HEK293 (cell line): ENCODE measurements around the gene IL17REL.
A peak's percentile ranks its signal among the peaks of the same experiment; 100 is the strongest.

Experiments used
- CTCF ChIA-PET: fragments of 350-600 bp; formaldehyde crosslinking; extraction: SDS; loops from one replicate; lab custom pipeline; 2021; ENCODE audit warnings: antibody characterized with exemption; lab: Yijun Ruan, JAX
- POLR2A ChIA-PET: fragments of 300-600 bp; formaldehyde crosslinking; extraction: SDS; loops from one replicate; lab custom pipeline; 2020; ENCODE audit warnings: antibody characterized with exemption, inconsistent platforms; lab: Yijun Ruan, JAX
- H3K27ac ChIP-seq: fragments of 200-500 bp; sonication (Bioruptor generic); 2 replicates; pipeline ENCODE4 v1.5.1; 2014; ENCODE audit warnings: low read depth, low read length, control low read depth, inconsistent platforms; ENCODE audit errors: extremely low read depth
- H3K36me3 ChIP-seq, 2 experiments: fragments of 200-500 bp in 1 of 2; sonication (Bioruptor generic) in 1 of 2; 1 replicate in 1 of 2; 2 replicates in 1 of 2; pipeline ENCODE4 v1.5.1; 2014 to 2017; ENCODE audit warnings: inconsistent platforms in 2 of 2, low read length in 2 of 2; ENCODE audit not compliant: control insufficient read depth in 2 of 2, insufficient read depth in 1 of 2
- H3K4me1 ChIP-seq: fragments of 200-500 bp; sonication (Bioruptor generic); 2 replicates; pipeline ENCODE4 v1.5.1; 2014; ENCODE audit warnings: mild to moderate bottlenecking, low read length, inconsistent platforms; ENCODE audit not compliant: control insufficient read depth, insufficient read depth
- H3K4me3 ChIP-seq: 2 replicates; pipeline ENCODE4 v1.5.1; 2011; ENCODE audit warnings: low read depth, mild to moderate bottlenecking, control low read depth, low read length, moderate library complexity
- H3K9me3 ChIP-seq: fragments of 200-500 bp; sonication (Bioruptor generic); 2 replicates; pipeline ENCODE4 v1.5.1; 2014; ENCODE audit warnings: low read depth, low read length, inconsistent platforms; ENCODE audit not compliant: control insufficient read depth, insufficient read depth
- EGR2 ChIP-seq: fragments of 450-650 bp; formaldehyde crosslinking; IDR thresholded peaks from 2 replicates; pipeline ENCODE4 v1.5.1; 2016; ENCODE audit warnings: low read depth, missing biosample characterization, missing genetic modification characterization
- FEZF1 ChIP-seq: fragments of 450-650 bp; formaldehyde crosslinking; IDR thresholded peaks from 2 replicates; pipeline ENCODE4 v1.5.1; 2016; ENCODE audit warnings: missing biosample characterization, missing genetic modification characterization
- GLIS2 ChIP-seq: fragments of 450-650 bp; formaldehyde crosslinking; IDR thresholded peaks from 2 replicates; pipeline ENCODE4 v1.5.1; 2016; ENCODE audit warnings: missing biosample characterization, missing genetic modification characterization
- MZF1 ChIP-seq: fragments of 450-650 bp; formaldehyde crosslinking; IDR thresholded peaks from 2 replicates; pipeline ENCODE4 v1.5.1; 2017; ENCODE audit warnings: missing biosample characterization, missing genetic modification characterization, borderline replicate concordance
- OSR2 ChIP-seq: fragments of 450-650 bp; formaldehyde crosslinking; IDR thresholded peaks from 2 replicates; pipeline ENCODE4 v1.5.1; 2016; ENCODE audit warnings: missing biosample characterization, missing genetic modification characterization
- ZBTB17 ChIP-seq: fragments of 450-650 bp; formaldehyde crosslinking; IDR thresholded peaks from 2 replicates; pipeline ENCODE4 v1.5.1; 2016; ENCODE audit warnings: missing biosample characterization, missing genetic modification characterization
- ZBTB48 ChIP-seq: fragments of 450-650 bp; formaldehyde crosslinking; IDR thresholded peaks from 2 replicates; pipeline ENCODE4 v1.5.1; 2016; ENCODE audit warnings: missing biosample characterization, missing genetic modification characterization
- ZBTB8A ChIP-seq: fragments of 450-650 bp; formaldehyde crosslinking; IDR thresholded peaks from 2 replicates; pipeline ENCODE4 v1.5.1; 2016; ENCODE audit warnings: missing biosample characterization, missing genetic modification characterization
- ZFHX2 ChIP-seq: fragments of 450-650 bp; formaldehyde crosslinking; conservative IDR thresholded peaks from 2 replicates; pipeline ENCODE4 v1.5.1; 2016; ENCODE audit warnings: missing biosample characterization, missing genetic modification characterization
- ZFP41 ChIP-seq: fragments of 450-650 bp; formaldehyde crosslinking; IDR thresholded peaks from 2 replicates; pipeline ENCODE4 v1.5.1; 2016; ENCODE audit warnings: missing biosample characterization, missing genetic modification characterization, borderline replicate concordance
- ZFP69B ChIP-seq: fragments of 450-650 bp; formaldehyde crosslinking; IDR thresholded peaks from 2 replicates; pipeline ENCODE4 v1.5.1; 2016; ENCODE audit warnings: missing biosample characterization, missing genetic modification characterization
- ZIC2 ChIP-seq: fragments of 450-650 bp; formaldehyde crosslinking; IDR thresholded peaks from 2 replicates; pipeline ENCODE4 v1.5.1; 2016; ENCODE audit warnings: missing biosample characterization, missing genetic modification characterization
- ZNF140 ChIP-seq: fragments of 450-650 bp; formaldehyde crosslinking; IDR thresholded peaks from 2 replicates; pipeline ENCODE4 v1.5.1; 2016; ENCODE audit warnings: missing biosample characterization, missing genetic modification characterization
- ZNF146 ChIP-seq: fragments of 450-650 bp; formaldehyde crosslinking; IDR thresholded peaks from 2 replicates; pipeline ENCODE4 v1.5.1; 2016; ENCODE audit warnings: missing biosample characterization, missing genetic modification characterization
- ZNF214 ChIP-seq: fragments of 450-650 bp; formaldehyde crosslinking; IDR thresholded peaks from 2 replicates; pipeline ENCODE4 v1.5.1; 2017; ENCODE audit warnings: missing biosample characterization, mild to moderate bottlenecking, missing genetic modification characterization, borderline replicate concordance
- ZNF341 ChIP-seq: fragments of 450-650 bp; formaldehyde crosslinking; IDR thresholded peaks from 2 replicates; pipeline ENCODE4; 2016; ENCODE audit warnings: low read depth, missing biosample characterization, missing genetic modification characterization
- ZNF433 ChIP-seq: fragments of 450-650 bp; formaldehyde crosslinking; IDR thresholded peaks from 2 replicates; pipeline ENCODE4 v1.5.1; 2016; ENCODE audit warnings: missing biosample characterization, missing genetic modification characterization, low read depth
- ZNF501 ChIP-seq: fragments of 450-650 bp; formaldehyde crosslinking; IDR thresholded peaks from 2 replicates; pipeline ENCODE4 v1.5.1; 2016; ENCODE audit warnings: missing biosample characterization, missing genetic modification characterization
- ZNF664 ChIP-seq: fragments of 450-650 bp; formaldehyde crosslinking; IDR thresholded peaks from 2 replicates; pipeline ENCODE4 v1.5.1; 2016; ENCODE audit warnings: missing biosample characterization, missing genetic modification characterization
- ZNF785 ChIP-seq: fragments of 450-650 bp; formaldehyde crosslinking; IDR thresholded peaks from 2 replicates; pipeline ENCODE4 v1.5.1; 2016; ENCODE audit warnings: missing biosample characterization, missing genetic modification characterization
- ZSCAN16 ChIP-seq: fragments of 450-650 bp; formaldehyde crosslinking; IDR thresholded peaks from 2 replicates; pipeline ENCODE4 v1.5.1; 2016; ENCODE audit warnings: missing biosample characterization, missing genetic modification characterization
- ZSCAN30 ChIP-seq: fragments of 450-650 bp; IDR thresholded peaks from 2 replicates; pipeline ENCODE4 v1.5.1; 2018; ENCODE audit warnings: missing biosample characterization, mild to moderate bottlenecking, missing genetic modification characterization, moderate library complexity
- ZSCAN4 ChIP-seq: fragments of 450-650 bp; formaldehyde crosslinking; IDR thresholded peaks from 2 replicates; pipeline ENCODE4 v1.5.1; 2017; ENCODE audit warnings: missing biosample characterization, missing genetic modification characterization
- TF ChIP-seq, protein P1 (sequence below): fragments of 450-650 bp; formaldehyde crosslinking; IDR thresholded peaks from 2 replicates; pipeline ENCODE4 v1.5.1; 2017; ENCODE audit warnings: missing biosample characterization, missing genetic modification characterization
- TF ChIP-seq, protein P2 (sequence below): fragments of 450-650 bp; formaldehyde crosslinking; IDR thresholded peaks from 2 replicates; pipeline ENCODE4 v1.5.1; 2016; ENCODE audit warnings: missing biosample characterization, missing genetic modification characterization
- TF ChIP-seq, protein P3 (sequence below): fragments of 450-650 bp; formaldehyde crosslinking; IDR thresholded peaks from 2 replicates; pipeline ENCODE4 v1.5.0; 2017; ENCODE audit warnings: missing biosample characterization, missing genetic modification characterization, borderline replicate concordance

IL17REL gene

DNA sequence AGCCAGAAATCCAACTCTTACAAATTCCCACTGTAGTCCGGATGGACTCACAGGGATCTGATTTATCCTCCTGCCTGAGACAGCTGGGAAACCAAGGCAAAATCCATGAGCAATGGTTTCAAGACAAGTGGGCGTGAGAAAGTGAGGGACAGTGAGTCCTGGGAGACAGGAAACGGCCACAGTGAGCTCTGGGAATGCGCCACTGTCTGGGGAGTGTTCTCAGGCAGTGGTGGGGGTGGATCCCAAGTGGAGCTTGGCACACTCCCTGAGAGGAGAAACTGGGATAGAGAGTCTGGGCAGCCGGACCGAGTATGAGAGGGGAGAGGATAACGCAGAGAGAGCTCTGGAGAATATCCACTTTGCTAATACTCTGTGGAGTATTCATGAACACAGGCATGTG lies 9.8 kb downstream of the IL17REL start:
- H3K36me3 ChIP-seq: no peaks in the 10 kb centered on the region
- ChIA-PET POLR2A (interaction anchor here (0.7 kb wide), 1 partner anchor 10 kb away, joined by 3 read pairs; the partner anchor contains the start of gene IL17REL), CTCF (interaction anchor here (0.9 kb wide), 1 partner anchor 25 kb away, joined by 3 read pairs; no protein-coding TSS in a partner anchor)

DNA sequence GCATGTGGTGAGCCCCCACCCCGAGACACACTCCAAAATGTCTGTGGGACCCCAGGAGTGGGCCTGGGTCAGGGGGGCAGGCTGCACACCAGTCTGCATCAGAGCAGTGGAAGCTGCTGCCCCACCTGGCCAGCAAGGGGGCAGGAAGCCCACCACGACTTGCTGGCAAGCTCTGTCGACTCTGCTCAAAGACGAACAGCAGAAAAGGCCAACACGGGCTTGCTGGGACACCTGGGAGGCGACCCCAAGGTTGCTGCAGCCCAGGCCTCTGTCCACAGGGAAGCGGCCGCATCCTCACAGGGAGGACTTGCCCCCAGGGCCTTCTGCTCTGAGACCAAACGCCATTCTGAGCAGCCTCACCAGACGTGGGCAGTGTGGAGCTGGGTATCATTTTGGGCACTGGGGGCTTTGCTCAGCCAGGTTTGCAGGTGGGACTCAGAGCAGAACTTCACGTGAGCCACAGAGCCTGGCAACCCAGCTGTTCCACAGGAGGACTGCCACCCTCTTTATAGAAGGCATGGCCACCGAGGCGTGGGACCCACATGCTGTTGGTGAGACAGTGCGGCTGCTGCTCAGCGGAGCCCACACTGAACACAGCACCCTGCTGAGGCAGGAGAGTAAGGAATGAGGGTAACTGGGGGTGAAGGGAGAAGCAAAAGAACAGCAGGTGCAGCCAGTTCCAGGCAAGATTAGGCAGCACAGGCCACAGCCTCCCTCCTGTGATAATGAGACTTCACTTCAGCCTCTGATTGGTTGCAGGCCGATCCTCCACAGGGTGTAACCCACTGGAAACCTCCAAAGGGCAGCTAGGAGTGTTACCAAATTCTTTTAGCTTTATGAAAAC lies 11.0 kb downstream of the IL17REL start:
- CTCF ChIA-PET: interaction anchor here (0.7 to 1.0 kb wide), 3 partner anchors 26 to 120 kb away, joined by 3 read pairs; no protein-coding TSS in a partner anchor
- no peak for TF ChIP-seq ZNF214
- TF ChIP-seq ZBTB48 (tag by site-specific recombination): no peak
- 0 out of 2 replicates have a peak, but pooled peaks have one; percentile 24 for TF ChIP-seq OSR2
- peak; percentile 99 for TF ChIP-seq ZNF341 (tag by site-specific recombination)
- peak; percentile 46; the same call in 1 of the 2 replicates for TF ChIP-seq GLIS2 (tag by site-specific recombination)
- no peak for TF ChIP-seq ZNF146 (tag by site-specific recombination)
- TF ChIP-seq FEZF1 (tag by site-specific recombination): peak; percentile 98
- no peak for TF ChIP-seq ZNF501 (tag by site-specific recombination)
- peak; percentile 41; the same call in 1 of the 2 replicates for TF ChIP-seq ZBTB8A (tag by site-specific recombination)
- TF ChIP-seq, protein P1, sequence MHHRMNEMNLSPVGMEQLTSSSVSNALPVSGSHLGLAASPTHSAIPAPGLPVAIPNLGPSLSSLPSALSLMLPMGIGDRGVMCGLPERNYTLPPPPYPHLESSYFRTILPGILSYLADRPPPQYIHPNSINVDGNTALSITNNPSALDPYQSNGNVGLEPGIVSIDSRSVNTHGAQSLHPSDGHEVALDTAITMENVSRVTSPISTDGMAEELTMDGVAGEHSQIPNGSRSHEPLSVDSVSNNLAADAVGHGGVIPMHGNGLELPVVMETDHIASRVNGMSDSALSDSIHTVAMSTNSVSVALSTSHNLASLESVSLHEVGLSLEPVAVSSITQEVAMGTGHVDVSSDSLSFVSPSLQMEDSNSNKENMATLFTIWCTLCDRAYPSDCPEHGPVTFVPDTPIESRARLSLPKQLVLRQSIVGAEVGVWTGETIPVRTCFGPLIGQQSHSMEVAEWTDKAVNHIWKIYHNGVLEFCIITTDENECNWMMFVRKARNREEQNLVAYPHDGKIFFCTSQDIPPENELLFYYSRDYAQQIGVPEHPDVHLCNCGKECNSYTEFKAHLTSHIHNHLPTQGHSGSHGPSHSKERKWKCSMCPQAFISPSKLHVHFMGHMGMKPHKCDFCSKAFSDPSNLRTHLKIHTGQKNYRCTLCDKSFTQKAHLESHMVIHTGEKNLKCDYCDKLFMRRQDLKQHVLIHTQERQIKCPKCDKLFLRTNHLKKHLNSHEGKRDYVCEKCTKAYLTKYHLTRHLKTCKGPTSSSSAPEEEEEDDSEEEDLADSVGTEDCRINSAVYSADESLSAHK (tag by site-specific recombination): peak; percentile 62; the same call in 1 of the 2 replicates
- TF ChIP-seq, protein P2, sequence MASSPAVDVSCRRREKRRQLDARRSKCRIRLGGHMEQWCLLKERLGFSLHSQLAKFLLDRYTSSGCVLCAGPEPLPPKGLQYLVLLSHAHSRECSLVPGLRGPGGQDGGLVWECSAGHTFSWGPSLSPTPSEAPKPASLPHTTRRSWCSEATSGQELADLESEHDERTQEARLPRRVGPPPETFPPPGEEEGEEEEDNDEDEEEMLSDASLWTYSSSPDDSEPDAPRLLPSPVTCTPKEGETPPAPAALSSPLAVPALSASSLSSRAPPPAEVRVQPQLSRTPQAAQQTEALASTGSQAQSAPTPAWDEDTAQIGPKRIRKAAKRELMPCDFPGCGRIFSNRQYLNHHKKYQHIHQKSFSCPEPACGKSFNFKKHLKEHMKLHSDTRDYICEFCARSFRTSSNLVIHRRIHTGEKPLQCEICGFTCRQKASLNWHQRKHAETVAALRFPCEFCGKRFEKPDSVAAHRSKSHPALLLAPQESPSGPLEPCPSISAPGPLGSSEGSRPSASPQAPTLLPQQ: peak; percentile 82
- no peak for TF ChIP-seq ZNF140 (tag by site-specific recombination)
- TF ChIP-seq ZFP41 (tag by site-specific recombination): no peak
- TF ChIP-seq MZF1 (tag by site-specific recombination): no peak
- TF ChIP-seq ZNF433 (tag by site-specific recombination): no peak
- TF ChIP-seq, protein P3, sequence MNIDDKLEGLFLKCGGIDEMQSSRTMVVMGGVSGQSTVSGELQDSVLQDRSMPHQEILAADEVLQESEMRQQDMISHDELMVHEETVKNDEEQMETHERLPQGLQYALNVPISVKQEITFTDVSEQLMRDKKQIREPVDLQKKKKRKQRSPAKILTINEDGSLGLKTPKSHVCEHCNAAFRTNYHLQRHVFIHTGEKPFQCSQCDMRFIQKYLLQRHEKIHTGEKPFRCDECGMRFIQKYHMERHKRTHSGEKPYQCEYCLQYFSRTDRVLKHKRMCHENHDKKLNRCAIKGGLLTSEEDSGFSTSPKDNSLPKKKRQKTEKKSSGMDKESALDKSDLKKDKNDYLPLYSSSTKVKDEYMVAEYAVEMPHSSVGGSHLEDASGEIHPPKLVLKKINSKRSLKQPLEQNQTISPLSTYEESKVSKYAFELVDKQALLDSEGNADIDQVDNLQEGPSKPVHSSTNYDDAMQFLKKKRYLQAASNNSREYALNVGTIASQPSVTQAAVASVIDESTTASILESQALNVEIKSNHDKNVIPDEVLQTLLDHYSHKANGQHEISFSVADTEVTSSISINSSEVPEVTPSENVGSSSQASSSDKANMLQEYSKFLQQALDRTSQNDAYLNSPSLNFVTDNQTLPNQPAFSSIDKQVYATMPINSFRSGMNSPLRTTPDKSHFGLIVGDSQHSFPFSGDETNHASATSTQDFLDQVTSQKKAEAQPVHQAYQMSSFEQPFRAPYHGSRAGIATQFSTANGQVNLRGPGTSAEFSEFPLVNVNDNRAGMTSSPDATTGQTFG (tag by site-specific recombination): no peak
- peak; percentile 100 for TF ChIP-seq ZIC2 (tag by site-specific recombination)
- TF ChIP-seq ZFP69B (tag by site-specific recombination): peak; percentile 94
- Histone ChIP-seq H3K4me1 (no peaks in the 10 kb centered on the region), H3K27ac (no peak overlapping the region), H3K9me3 (no peaks in the 10 kb centered on the region), H3K36me3 (no peaks in the 10 kb centered on the region), H3K4me3 (no peak overlapping the region)
- POLR2A ChIA-PET: interaction anchor here (0.6 kb wide), 1 partner anchor 49 kb away, joined by 3 read pairs; no protein-coding TSS in a partner anchor

More for the DNA sequence above, 9.8 kb downstream of the IL17REL start:
- TF ChIP-seq EGR2 (tag by site-specific recombination): peak; percentile 25; the same call in 1 of the 2 replicates
- no peak for TF ChIP-seq ZSCAN16 (tag by site-specific recombination)
- no peak for TF ChIP-seq GLIS2 (tag by site-specific recombination)
- peak; percentile 31; the same call in 1 of the 2 replicates for TF ChIP-seq ZFHX2 (tag by site-specific recombination)
- TF ChIP-seq ZNF785 (tag by site-specific recombination): no peak
- no peak for TF ChIP-seq ZNF664 (tag by site-specific recombination)
- TF ChIP-seq OSR2: no peak
- no peak for TF ChIP-seq ZSCAN4 (tag by site-specific recombination)
- TF ChIP-seq ZNF433 (tag by site-specific recombination): no peak
- TF ChIP-seq ZSCAN30: no peak
- no peak for TF ChIP-seq ZBTB17 (tag by site-specific recombination)
- TF ChIP-seq, all 188 proteins: peak for 2
- no peaks in the 10 kb centered on the region for H3K9me3 ChIP-seq
- no peak overlapping the region for H3K4me3 ChIP-seq
- H3K27ac ChIP-seq: no peak overlapping the region
- peaks cover 4% of the 10 kb centered on the region for H3K4me1 ChIP-seq
